ENCODE results near the gene CALN1. TPM values are rescaled to one million over a fixed set of nuclear protein-coding genes. Genes with fewer than 3 reads are reported as not detected.

The CALN1 gene
- total RNA-seq, 2 donors from 2014 or later: 1.1 to 1.2 TPM

DNA sequence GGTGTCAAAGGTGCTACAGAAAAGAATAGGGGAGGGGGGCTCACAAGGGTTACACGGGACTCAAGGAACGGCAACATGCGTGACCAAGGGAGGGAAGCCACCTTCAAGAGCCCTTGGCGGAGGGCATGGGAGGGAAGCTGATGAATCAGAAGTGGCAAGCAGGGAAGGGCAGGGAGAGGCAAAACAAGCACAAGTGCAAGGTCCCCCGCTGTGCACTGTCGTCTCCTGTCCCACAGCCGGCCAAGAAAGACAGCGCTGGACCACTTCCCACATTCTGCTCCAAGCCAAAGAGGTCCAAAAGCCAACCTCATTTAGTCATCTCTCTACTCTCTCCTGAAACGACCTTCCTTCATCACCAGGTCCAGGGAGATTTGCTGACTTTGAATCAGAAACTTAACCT lies 102.7 kb downstream of the CALN1 start:
- no peak overlapping the region for H3K27ac ChIP-seq
- WGBS: 83% methylated on average over 9 of the region's 9 CpGs
- TF ChIP-seq, protein P1, sequence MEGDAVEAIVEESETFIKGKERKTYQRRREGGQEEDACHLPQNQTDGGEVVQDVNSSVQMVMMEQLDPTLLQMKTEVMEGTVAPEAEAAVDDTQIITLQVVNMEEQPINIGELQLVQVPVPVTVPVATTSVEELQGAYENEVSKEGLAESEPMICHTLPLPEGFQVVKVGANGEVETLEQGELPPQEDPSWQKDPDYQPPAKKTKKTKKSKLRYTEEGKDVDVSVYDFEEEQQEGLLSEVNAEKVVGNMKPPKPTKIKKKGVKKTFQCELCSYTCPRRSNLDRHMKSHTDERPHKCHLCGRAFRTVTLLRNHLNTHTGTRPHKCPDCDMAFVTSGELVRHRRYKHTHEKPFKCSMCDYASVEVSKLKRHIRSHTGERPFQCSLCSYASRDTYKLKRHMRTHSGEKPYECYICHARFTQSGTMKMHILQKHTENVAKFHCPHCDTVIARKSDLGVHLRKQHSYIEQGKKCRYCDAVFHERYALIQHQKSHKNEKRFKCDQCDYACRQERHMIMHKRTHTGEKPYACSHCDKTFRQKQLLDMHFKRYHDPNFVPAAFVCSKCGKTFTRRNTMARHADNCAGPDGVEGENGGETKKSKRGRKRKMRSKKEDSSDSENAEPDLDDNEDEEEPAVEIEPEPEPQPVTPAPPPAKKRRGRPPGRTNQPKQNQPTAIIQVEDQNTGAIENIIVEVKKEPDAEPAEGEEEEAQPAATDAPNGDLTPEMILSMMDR (IDR thresholded peaks at IDR 0.05): no peak
- no peak for TF ChIP-seq POLR2A (IDR thresholded peaks at IDR 0.05)
- no peak for TF ChIP-seq POLR2AphosphoS5 (IDR thresholded peaks at IDR 0.05)
- H3K36me3 ChIP-seq: no peaks in the 10 kb centered on the region
- no peak for DNase-seq (ENCODE audit: low spot score)
- intact Hi-C loops (cut with DNase I): no loop called here
- no peaks in the 10 kb centered on the region for H3K9me3 ChIP-seq
- no peaks in the 10 kb centered on the region for H3K27me3 ChIP-seq (replicated peaks; ENCODE audit: insufficient read depth)
- no peaks in the 10 kb centered on the region for H3K4me1 ChIP-seq (replicated peaks)
- no peak overlapping the region for H3K4me3 ChIP-seq

DNA sequence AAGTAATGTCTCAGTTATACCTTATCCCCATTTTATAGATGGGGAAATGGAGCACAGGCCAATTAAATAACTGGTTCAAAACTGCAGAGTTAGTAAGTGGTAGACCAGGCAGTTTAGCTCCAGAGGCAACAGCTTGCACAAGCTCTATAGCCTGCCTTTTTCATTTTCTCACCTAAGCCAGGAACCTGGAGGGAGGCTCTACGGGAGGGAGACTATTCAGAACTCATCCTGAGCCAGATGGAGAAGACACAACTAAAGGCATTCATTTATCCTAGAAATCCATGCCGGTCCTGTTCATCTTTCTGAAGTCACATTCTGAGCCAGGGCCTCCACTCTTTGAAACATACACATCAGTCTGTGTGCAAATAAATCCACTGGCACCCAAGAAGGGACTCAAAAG lies 103.2 kb downstream of the CALN1 start:
- H3K4me1 ChIP-seq (replicated peaks): no peaks in the 10 kb centered on the region
- TF ChIP-seq, protein P1 (IDR thresholded peaks at IDR 0.05): no peak
- TF ChIP-seq POLR2A (IDR thresholded peaks at IDR 0.05): no peak
- TF ChIP-seq POLR2AphosphoS5 (IDR thresholded peaks at IDR 0.05): no peak
- no peaks in the 10 kb centered on the region for H3K9me3 ChIP-seq
- no peak overlapping the region for H3K4me3 ChIP-seq
- DNase-seq (ENCODE audit: low spot score): no peak
- intact Hi-C loops (cut with DNase I): no loop called here
- no peak overlapping the region for H3K27ac ChIP-seq
- no peaks in the 10 kb centered on the region for H3K27me3 ChIP-seq (replicated peaks; ENCODE audit: insufficient read depth)
- H3K36me3 ChIP-seq: no peaks in the 10 kb centered on the region
- WGBS: 93% methylated on average over 2 of the region's 2 CpGs

DNA sequence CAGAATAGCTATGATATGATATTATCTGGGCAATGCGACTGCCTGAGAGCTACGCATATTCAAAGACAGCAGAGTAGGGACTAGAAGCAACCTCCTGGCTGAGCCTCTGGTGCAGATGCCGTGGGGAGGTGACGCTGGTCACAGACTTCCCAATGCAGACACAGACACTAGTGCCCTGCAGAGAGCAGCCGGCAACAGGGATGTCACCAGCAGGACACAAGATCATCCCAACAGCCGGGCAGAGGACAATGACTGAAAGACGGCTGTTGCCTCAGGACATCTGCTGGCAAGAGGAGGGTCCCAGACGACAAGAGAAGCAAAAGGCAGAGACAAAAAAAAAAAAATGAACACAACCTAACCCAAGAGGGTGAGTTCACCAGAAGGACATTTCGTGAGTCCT lies 104.6 kb downstream of the CALN1 start:
- Histone ChIP-seq H3K4me3 (no peak overlapping the region), H3K9me3 (no peaks in the 10 kb centered on the region), H3K36me3 (no peaks in the 10 kb centered on the region), H3K27ac (no peak overlapping the region), H3K4me1 (replicated peaks) (no peaks in the 10 kb centered on the region), H3K27me3 (replicated peaks; ENCODE audit: insufficient read depth) (no peaks in the 10 kb centered on the region)
- TF ChIP-seq POLR2A (IDR thresholded peaks at IDR 0.05): no peak
- TF ChIP-seq POLR2AphosphoS5 (IDR thresholded peaks at IDR 0.05): no peak
- TF ChIP-seq, protein P1 (IDR thresholded peaks at IDR 0.05): no peak
- DNase-seq (ENCODE audit: low spot score): no peak
- intact Hi-C loops (cut with DNase I): no loop called here
- WGBS: 75% methylated on average over 9 of the region's 9 CpGs

DNA sequence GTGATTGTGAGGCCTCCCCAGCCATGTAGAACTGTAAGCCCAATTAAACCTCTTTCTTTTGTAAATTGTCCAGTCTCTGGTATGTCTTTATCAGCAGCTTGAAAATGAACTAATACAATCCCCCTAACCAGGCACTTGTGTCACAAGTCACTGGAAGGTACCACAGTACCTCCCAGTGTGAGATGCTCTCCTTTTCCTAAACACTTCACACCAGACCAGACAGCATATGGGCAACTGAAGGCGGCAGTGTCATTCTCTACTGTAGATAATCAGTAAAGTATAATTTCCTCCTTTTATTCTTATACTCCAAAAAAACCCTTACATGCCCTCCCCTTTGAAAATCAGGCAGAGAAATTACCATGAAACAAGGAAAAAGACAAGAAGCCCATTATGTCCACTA lies 113.2 kb downstream of the CALN1 start:
- WGBS: 73% methylated on average over 1 of the region's 1 CpG
- TF ChIP-seq POLR2A (IDR thresholded peaks at IDR 0.05): no peak
- TF ChIP-seq POLR2AphosphoS5 (IDR thresholded peaks at IDR 0.05): no peak
- TF ChIP-seq, protein P1 (IDR thresholded peaks at IDR 0.05): no peak
- Histone ChIP-seq H3K27ac (no peak overlapping the region), H3K36me3 (no peaks in the 10 kb centered on the region), H3K27me3 (replicated peaks; ENCODE audit: insufficient read depth) (no peaks in the 10 kb centered on the region), H3K9me3 (no peaks in the 10 kb centered on the region), H3K4me3 (no peak overlapping the region), H3K4me1 (replicated peaks) (no peaks in the 10 kb centered on the region)
- intact Hi-C loops (cut with DNase I): no loop called here
- no peak for DNase-seq (ENCODE audit: low spot score)

DNA sequence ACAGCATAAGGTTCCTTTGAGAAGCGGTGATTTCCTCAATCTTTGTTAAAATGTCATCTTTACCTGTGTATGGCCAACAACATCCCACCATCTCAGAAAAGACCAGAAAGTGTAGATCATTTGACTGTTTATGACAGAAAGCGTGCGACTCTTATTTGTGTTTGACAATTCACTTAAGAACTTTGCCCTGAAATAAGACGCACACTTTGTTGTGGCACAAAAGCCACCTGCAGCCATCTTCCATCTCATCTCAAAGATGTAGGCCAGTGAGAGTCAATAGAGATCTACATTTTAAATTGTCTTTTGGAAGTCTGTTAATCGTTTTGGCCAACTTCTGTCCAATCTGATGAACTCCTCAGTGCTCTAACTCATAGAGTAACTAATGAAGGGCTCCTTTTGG lies 114.0 kb downstream of the CALN1 start:
- Histone ChIP-seq H3K36me3 (no peaks in the 10 kb centered on the region), H3K4me3 (no peak overlapping the region), H3K27me3 (replicated peaks; ENCODE audit: insufficient read depth) (no peaks in the 10 kb centered on the region), H3K9me3 (no peaks in the 10 kb centered on the region), H3K27ac (no peak overlapping the region), H3K4me1 (replicated peaks) (no peaks in the 10 kb centered on the region)
- intact Hi-C loops (cut with DNase I): no loop called here
- DNase-seq (ENCODE audit: low spot score): no peak
- WGBS: 91% methylated on average over 5 of the region's 5 CpGs
- TF ChIP-seq, protein P1 (IDR thresholded peaks at IDR 0.05): no peak
- TF ChIP-seq POLR2A (IDR thresholded peaks at IDR 0.05) (no peak), POLR2AphosphoS5 (IDR thresholded peaks at IDR 0.05) (no peak)

Measured in prostate gland (tissue), 2 donors.